ENCODE measurements around the gene USH2A. TPM values are rescaled to one million over a fixed set of nuclear protein-coding genes. Genes with fewer than 3 reads are reported as not detected.

Gene USH2A
- total and polyA plus RNA-seq, 8 donors, result 0.37 to 0.58 TPM; not detected in 6

DNA sequence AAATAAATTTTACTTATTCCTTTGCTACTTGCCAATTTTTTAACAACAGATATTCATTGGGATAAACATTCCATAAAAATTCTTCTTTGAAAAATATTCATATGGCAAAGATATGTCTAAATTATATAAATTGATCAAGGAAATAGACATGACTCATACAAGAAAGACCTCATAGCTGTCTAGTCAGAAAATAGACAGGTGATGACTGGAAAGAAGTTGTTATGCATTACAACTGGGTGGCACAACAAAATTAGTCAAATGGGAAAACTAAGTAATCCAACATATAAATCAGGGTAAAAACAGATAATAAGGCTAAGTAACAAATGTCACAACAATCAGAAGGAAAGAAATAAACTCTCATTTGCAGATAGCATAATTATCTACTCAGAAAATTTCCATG, 92.0 kb downstream of the USH2A start:
- H3K27me3 ChIP-seq, result no peaks in the 10 kb centered on the region
- DNase-seq, result no peak
- H3K4me1 ChIP-seq, result no peaks in the 10 kb centered on the region
- H3K9me3 ChIP-seq, result peaks cover 0 to 10% (median 2%) of the 10 kb centered on the region in 4 donors
- no peak overlapping the region for H3K4me3 ChIP-seq
- H3K36me3 ChIP-seq, result no peaks in the 10 kb centered on the region
- TF ChIP-seq POLR2AphosphoS5 (IDR thresholded peaks at IDR 0.05) (no peak), EP300 (IDR thresholded peaks at IDR 0.05) (no peak), POLR2A (IDR thresholded peaks at IDR 0.05) (no peak)
- TF ChIP-seq, protein P1, sequence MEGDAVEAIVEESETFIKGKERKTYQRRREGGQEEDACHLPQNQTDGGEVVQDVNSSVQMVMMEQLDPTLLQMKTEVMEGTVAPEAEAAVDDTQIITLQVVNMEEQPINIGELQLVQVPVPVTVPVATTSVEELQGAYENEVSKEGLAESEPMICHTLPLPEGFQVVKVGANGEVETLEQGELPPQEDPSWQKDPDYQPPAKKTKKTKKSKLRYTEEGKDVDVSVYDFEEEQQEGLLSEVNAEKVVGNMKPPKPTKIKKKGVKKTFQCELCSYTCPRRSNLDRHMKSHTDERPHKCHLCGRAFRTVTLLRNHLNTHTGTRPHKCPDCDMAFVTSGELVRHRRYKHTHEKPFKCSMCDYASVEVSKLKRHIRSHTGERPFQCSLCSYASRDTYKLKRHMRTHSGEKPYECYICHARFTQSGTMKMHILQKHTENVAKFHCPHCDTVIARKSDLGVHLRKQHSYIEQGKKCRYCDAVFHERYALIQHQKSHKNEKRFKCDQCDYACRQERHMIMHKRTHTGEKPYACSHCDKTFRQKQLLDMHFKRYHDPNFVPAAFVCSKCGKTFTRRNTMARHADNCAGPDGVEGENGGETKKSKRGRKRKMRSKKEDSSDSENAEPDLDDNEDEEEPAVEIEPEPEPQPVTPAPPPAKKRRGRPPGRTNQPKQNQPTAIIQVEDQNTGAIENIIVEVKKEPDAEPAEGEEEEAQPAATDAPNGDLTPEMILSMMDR (IDR thresholded peaks at IDR 0.05), result no peak
- intact Hi-C loops (cut with DNase I; ENCODE audit: low total_unique reads), result no loop called here
- H3K27ac ChIP-seq, result no peak overlapping the region

DNA sequence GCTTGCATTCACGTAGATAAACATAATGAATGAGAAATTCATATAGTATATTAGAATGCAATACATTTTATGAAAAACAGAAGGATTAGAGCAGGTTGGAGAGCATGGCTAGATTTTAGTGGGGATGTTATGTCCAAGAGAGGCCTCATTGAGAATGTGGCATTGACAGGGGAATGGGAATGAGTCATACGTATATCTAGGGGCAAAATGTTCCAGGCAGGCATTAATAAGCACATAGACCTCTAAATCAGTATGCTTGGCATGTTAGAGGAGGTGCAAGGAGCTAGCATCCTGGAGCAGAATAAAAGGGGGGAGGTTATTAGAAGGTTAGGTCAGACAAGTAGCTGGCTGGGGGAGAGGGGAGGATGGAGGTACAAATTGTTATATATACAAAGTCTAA, 93.0 kb downstream of the USH2A start:
- Histone ChIP-seq H3K4me3 (no peak overlapping the region), H3K4me1 (no peaks in the 10 kb centered on the region), H3K36me3 (no peaks in the 10 kb centered on the region), H3K27me3 (no peaks in the 10 kb centered on the region), H3K9me3 (peaks cover 0 to 10% (median 2%) of the 10 kb centered on the region in 4 donors), H3K27ac (no peak overlapping the region)
- no peak for DNase-seq
- 76 to 96% (median 83%) methylated on average over 2 of the region's 2 CpGs for WGBS, 5 donors
- TF ChIP-seq POLR2A (IDR thresholded peaks at IDR 0.05) (no peak), POLR2AphosphoS5 (IDR thresholded peaks at IDR 0.05) (no peak), EP300 (IDR thresholded peaks at IDR 0.05) (no peak)
- TF ChIP-seq, protein P1 (IDR thresholded peaks at IDR 0.05), result no peak
- intact Hi-C loops (cut with DNase I; ENCODE audit: low total_unique reads), result no loop called here

DNA sequence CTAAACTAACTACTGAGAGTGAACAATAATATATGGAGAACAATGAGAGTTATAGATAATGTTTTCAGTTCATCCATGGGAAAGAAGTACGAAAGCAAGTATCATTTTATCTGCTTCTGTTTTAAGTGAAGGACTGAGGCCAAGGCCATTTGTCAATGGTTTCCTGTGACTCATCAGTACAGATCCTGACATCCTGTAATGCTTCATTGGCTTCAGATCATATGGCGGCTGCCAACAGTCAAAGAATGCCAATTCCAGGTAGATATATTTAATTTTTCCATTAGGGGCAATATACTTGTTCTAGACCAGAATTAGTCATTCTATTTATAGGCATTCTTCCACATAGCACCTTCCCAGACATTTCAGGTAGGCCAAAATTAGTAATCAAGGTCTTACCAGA, 97.3 kb downstream of the USH2A start:
- no peaks in the 10 kb centered on the region for H3K27me3 ChIP-seq
- no peak for DNase-seq
- H3K4me1 ChIP-seq, result no peaks in the 10 kb centered on the region
- TF ChIP-seq EP300 (IDR thresholded peaks at IDR 0.05) (no peak), POLR2AphosphoS5 (IDR thresholded peaks at IDR 0.05) (no peak), POLR2A (IDR thresholded peaks at IDR 0.05) (no peak)
- TF ChIP-seq, protein P1 (IDR thresholded peaks at IDR 0.05), result no peak
- intact Hi-C loops (cut with DNase I; ENCODE audit: low total_unique reads), result no loop called here
- no peak overlapping the region for H3K27ac ChIP-seq
- H3K9me3 ChIP-seq, result no peaks in the 10 kb centered on the region
- no peak overlapping the region for H3K4me3 ChIP-seq
- 77 to 85% (median 83%) methylated on average over 2 of the region's 2 CpGs for WGBS, 5 donors
- H3K36me3 ChIP-seq, result no peaks in the 10 kb centered on the region

DNA sequence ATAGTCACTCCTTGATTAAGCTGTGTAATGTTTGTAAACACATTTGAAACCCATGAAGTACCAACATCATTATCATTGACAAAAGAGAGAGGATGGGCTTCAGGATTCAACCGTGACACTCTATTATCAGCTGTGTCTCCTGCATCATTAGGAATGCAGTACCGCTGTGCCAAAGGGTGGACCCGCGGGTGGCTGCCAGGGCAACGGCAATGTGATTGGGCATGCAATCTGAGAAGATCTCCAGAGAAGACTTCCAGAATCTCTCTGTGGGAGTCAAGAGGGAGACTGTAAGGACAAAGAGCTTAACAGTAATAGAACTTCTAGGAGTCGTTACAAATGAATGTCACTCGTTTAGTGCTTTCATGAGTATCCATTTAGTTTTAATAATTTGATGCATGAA, 97.9 kb downstream of the USH2A start:
- Histone ChIP-seq H3K9me3 (no peaks in the 10 kb centered on the region), H3K4me1 (no peaks in the 10 kb centered on the region), H3K27me3 (no peaks in the 10 kb centered on the region), H3K36me3 (no peaks in the 10 kb centered on the region), H3K27ac (no peak overlapping the region), H3K4me3 (no peak overlapping the region)
- DNase-seq, result no peak
- no peak for TF ChIP-seq POLR2A (IDR thresholded peaks at IDR 0.05)
- no peak for TF ChIP-seq POLR2AphosphoS5 (IDR thresholded peaks at IDR 0.05)
- TF ChIP-seq EP300 (IDR thresholded peaks at IDR 0.05), result no peak
- TF ChIP-seq, protein P1 (IDR thresholded peaks at IDR 0.05), result no peak
- 90 to 95% (median 93%) methylated on average over 7 of the region's 7 CpGs for WGBS, 5 donors
- intact Hi-C loops (cut with DNase I; ENCODE audit: low total_unique reads), result no loop called here
